Measurements from ENCODE around the gene SHISAL2A.

DNA sequence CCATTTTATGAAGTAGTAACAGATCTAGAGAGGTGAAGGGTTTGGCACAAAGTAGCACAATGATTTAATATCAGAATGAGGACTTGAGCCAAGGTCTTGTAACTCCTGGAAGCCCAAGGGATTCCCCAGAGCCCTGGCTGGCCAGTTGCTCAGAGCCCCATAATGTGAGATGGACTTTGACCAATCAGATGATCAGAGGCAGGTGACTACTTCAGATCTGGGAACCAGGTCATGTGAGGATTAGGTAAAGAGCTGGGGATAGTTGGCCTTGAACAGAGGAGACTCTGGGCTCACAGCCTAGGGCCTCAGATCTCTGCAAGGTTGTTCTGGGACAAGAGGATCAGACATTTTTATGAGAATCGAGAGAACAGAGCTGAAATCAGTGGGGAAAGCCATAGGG is 18.9 kb downstream of the SHISAL2A start:
- TF ChIP-seq, protein P1, sequence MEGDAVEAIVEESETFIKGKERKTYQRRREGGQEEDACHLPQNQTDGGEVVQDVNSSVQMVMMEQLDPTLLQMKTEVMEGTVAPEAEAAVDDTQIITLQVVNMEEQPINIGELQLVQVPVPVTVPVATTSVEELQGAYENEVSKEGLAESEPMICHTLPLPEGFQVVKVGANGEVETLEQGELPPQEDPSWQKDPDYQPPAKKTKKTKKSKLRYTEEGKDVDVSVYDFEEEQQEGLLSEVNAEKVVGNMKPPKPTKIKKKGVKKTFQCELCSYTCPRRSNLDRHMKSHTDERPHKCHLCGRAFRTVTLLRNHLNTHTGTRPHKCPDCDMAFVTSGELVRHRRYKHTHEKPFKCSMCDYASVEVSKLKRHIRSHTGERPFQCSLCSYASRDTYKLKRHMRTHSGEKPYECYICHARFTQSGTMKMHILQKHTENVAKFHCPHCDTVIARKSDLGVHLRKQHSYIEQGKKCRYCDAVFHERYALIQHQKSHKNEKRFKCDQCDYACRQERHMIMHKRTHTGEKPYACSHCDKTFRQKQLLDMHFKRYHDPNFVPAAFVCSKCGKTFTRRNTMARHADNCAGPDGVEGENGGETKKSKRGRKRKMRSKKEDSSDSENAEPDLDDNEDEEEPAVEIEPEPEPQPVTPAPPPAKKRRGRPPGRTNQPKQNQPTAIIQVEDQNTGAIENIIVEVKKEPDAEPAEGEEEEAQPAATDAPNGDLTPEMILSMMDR (IDR thresholded peaks at IDR 0.05; ENCODE audit: borderline replicate concordance, extremely low read depth, low read length, poor library complexity, severe bottlenecking) = no peak
- no peak for TF ChIP-seq EZH2 (IDR thresholded peaks at IDR 0.05; ENCODE audit: borderline replicate concordance, low read depth, low read length, severe bottlenecking)
